GF-D8 (cell line): ENCODE data around the gene HYAL2.

Experiments used
- DNase-seq: peaks from one replicate; lab custom pipeline; 2025; lab: John Stamatoyannopoulos, UW

HYAL2 gene

GRCh38 chr3:50330330-50330729 is 7.8 kb upstream of the HYAL2 start:
- no peak for DNase-seq

GRCh38 chr3:50327943-50328691 is 5.6 kb upstream of the HYAL2 start, which contains the start of gene TUSC2:
Gene TUSC2, minus strand, starts transcription at chr3:50328223. Its CDS starts 124 bp downstream, at chr3:50328099.
- DNase-seq = peak; percentile 90

GRCh38 chr3:50327129-50327528 is 4.6 kb upstream of the HYAL2 start:
- no peak for DNase-seq

- no peak for DNase-seq
Observed at GRCh38 chr3:50326182-50326541, 3.6 kb upstream of the HYAL2 start.

- DNase-seq = no peak
Observed at GRCh38 chr3:50325497-50326181, 3.1 kb upstream of the HYAL2 start.

- DNase-seq = no peak
Observed at GRCh38 chr3:50325113-50325480, 2.6 kb upstream of the HYAL2 start.

- DNase-seq = peak; percentile 32
Observed at GRCh38 chr3:50324351-50325112, 2.0 kb upstream of the HYAL2 start.

GRCh38 chr3:50323614-50324199 is 1.2 kb upstream of the HYAL2 start:
- DNase-seq = no peak

GRCh38 chr3:50323092-50323600 is 601 bp upstream of the HYAL2 start:
- no peak for DNase-seq

GRCh38 chr3:50322115-50322385 is 495 bp downstream of the HYAL2 start:
- no peak for DNase-seq

GRCh38 chr3:50321336-50322114 is 1.0 kb downstream of the HYAL2 start:
- DNase-seq = peak; percentile 60

GRCh38 chr3:50320853-50321335 is 1.7 kb downstream of the HYAL2 start:
- no peak for DNase-seq

GRCh38 chr3:50319894-50320625 is 2.5 kb downstream of the HYAL2 start:
- DNase-seq = no peak

- no peak for DNase-seq
Observed at GRCh38 chr3:50319181-50319893, 3.2 kb downstream of the HYAL2 start.

GRCh38 chr3:50318615-50319014 is 3.9 kb downstream of the HYAL2 start:
- DNase-seq = no peak

GRCh38 chr3:50318163-50318562 is 4.4 kb downstream of the HYAL2 start:
- DNase-seq = no peak

GRCh38 chr3:50317300-50317699 is 5.2 kb downstream of the HYAL2 start:
- DNase-seq = no peak

- DNase-seq = no peak
Observed at GRCh38 chr3:50316657-50317242, 5.8 kb downstream of the HYAL2 start.

- no peak for DNase-seq
Observed at GRCh38 chr3:50314816-50315215, 7.7 kb downstream of the HYAL2 start.

GRCh38 chr3:50314342-50314741 is 8.2 kb downstream of the HYAL2 start:
- DNase-seq = no peak
